Parathyroid adenoma (tissue), 2 donors: ENCODE data around the gene TCAP.
"Not testable (repeated sequence)": the region's sequence is repeated elsewhere in the genome, so short reads cannot be mapped to it uniquely, and the experiment has no call there.

Source experiments
- H2AFZ ChIP-seq: fragments of 300-600 bp; sonication (generic); one replicate; pipeline ENCODE4 v1.7.0; 2017; ENCODE audit warnings: antibody characterized with exemption, mild to moderate bottlenecking
- H3K27ac ChIP-seq: fragments of 300-600 bp; sonication (generic); one replicate; pipeline ENCODE4 v1.7.0; 2017
- H3K27me3 ChIP-seq: fragments of 300-600 bp; sonication (generic); one replicate; pipeline ENCODE4 v1.7.0; 2017; ENCODE audit warnings: low read length; ENCODE audit not compliant: control insufficient read depth, insufficient read depth
- H3K36me3 ChIP-seq: fragments of 300-600 bp; sonication (generic); one replicate; pipeline ENCODE4 v1.7.0; 2017; ENCODE audit warnings: low read length; ENCODE audit not compliant: control insufficient read depth, insufficient read depth
- H3K4me1 ChIP-seq: fragments of 300-600 bp; sonication (generic); one replicate; pipeline ENCODE4 v1.7.0; 2017; ENCODE audit warnings: control low read depth
- H3K4me2 ChIP-seq: fragments of 300-600 bp; sonication (generic); one replicate; pipeline ENCODE4 v1.7.0; 2017; ENCODE audit warnings: low read length
- H3K4me3 ChIP-seq: fragments of 300-600 bp; sonication (generic); one replicate; pipeline ENCODE4 v1.7.0; 2017; ENCODE audit warnings: low read depth, low read length
- H3K79me2 ChIP-seq: fragments of 300-600 bp; sonication (generic); one replicate; pipeline ENCODE4 v1.7.0; 2017; ENCODE audit warnings: control low read depth
- H3K9ac ChIP-seq: fragments of 300-600 bp; sonication (generic); one replicate; pipeline ENCODE4 v1.7.0; 2017; ENCODE audit warnings: mild to moderate bottlenecking
- H3K9me3 ChIP-seq: fragments of 300-600 bp; sonication (generic); one replicate; pipeline ENCODE4 v1.7.0; 2017; ENCODE audit warnings: low read length; ENCODE audit not compliant: control insufficient read depth
- CTCF ChIP-seq: fragments of 300-600 bp; sonication (generic); IDR thresholded peaks from one replicate; pipeline ENCODE4 v1.7.0; 2017; ENCODE audit warnings: antibody characterized with exemption, mild to moderate bottlenecking
- donor health status: primary hyperparathyroidism.

The TCAP gene

DNA sequence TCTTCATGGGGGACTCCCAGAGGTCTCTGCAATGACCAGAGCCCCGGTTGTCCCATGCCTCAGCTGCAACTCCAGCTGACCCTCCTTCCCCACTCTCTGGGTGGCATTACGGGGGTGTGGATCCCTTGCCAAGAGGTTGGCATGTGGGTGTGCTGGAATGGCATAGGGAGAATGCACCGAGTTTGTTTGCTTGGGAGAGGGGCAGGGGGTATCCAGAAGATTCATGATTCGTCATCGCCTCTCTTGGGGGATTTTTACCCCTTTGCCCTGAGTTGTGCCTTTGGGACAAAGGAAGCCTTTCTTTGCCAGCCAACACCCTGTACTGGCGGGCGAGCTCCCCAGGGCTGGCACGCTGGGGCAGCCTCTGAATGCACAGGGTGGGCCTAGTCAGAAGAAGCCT is 41.2 kb downstream of the TCAP start:
- H3K4me3 ChIP-seq: peak overlapping the region; percentile 12
- H2AFZ ChIP-seq: peak overlapping the region; percentile 80

DNA sequence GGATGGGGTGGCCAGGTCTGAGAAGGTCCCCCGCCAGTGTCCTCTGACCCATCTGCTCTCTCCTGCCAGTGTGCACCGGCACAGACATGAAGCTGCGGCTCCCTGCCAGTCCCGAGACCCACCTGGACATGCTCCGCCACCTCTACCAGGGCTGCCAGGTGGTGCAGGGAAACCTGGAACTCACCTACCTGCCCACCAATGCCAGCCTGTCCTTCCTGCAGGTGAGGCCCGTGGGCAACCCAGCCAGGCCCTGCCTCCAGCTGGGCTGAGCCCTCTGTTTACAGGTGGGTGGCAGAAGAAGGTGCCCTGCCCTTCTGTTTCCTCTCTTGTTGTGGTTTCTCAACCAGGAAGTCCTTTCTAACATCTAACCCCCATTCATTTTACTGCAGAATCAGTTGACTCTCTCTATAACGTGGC is 41.8 kb downstream of the TCAP start:
- H3K4me1 ChIP-seq: peaks cover 33% of the 10 kb centered on the region
- H3K4me2 ChIP-seq: no peak overlapping the region
- no peak overlapping the region for H3K4me3 ChIP-seq
- H3K27me3 ChIP-seq: no peaks in the 10 kb centered on the region
- H3K79me2 ChIP-seq: no peaks in the 10 kb centered on the region
- H3K9ac ChIP-seq: no peak overlapping the region
- no peaks in the 10 kb centered on the region for H3K36me3 ChIP-seq
- H3K27ac ChIP-seq: peak overlapping the region; percentile 97
- TF ChIP-seq CTCF: no peak
- no peaks in the 10 kb centered on the region for H3K9me3 ChIP-seq
- no peak overlapping the region for H2AFZ ChIP-seq

More for the DNA sequence above, 41.2 kb downstream of the TCAP start:
- no peaks in the 10 kb centered on the region for H3K79me2 ChIP-seq
- H3K27me3 ChIP-seq: no peaks in the 10 kb centered on the region
- TF ChIP-seq CTCF: no peak
- no peak overlapping the region for H3K9ac ChIP-seq
- H3K27ac ChIP-seq: peak overlapping the region; percentile 97
- no peaks in the 10 kb centered on the region for H3K9me3 ChIP-seq
- no peaks in the 10 kb centered on the region for H3K36me3 ChIP-seq
- peaks cover 36% of the 10 kb centered on the region for H3K4me1 ChIP-seq
- H3K4me2 ChIP-seq: peak overlapping the region; percentile 48

DNA sequence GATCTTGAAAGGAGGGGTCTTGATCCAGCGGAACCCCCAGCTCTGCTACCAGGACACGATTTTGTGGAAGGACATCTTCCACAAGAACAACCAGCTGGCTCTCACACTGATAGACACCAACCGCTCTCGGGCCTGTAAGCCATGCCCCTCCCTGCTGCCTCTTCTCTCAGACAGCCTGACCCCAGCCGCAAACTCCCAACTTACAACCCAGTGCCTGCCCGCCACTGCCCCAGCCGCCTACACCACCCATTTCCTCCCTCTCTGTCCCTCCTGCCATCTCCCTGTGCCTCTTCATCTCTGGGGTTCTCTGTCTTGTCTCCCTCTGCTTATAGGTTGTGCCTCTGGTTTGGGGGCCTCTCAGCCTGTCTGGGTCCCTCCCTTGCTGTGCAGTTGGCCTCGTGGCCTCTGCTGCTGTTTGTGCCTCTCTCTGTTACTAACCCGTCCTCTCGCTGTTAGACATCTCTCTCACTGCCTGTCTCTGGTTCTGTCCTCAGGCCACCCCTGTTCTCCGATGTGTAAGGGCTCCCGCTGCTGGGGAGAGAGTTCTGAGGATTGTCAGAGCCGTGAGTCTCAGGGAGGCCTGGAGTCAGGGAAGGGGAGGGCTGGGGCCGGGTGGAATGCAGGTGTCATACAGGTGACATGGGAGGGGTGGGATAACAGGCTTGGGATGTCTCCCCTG is 44.3 kb downstream of the TCAP start:
- no peak overlapping the region for H3K4me2 ChIP-seq
- no peaks in the 10 kb centered on the region for H3K36me3 ChIP-seq
- no peak for TF ChIP-seq CTCF
- H2AFZ ChIP-seq: no peak overlapping the region
- H3K9me3 ChIP-seq: no peaks in the 10 kb centered on the region
- no peak overlapping the region for H3K27ac ChIP-seq
- H3K4me3 ChIP-seq: no peak overlapping the region
- no peak overlapping the region for H3K9ac ChIP-seq
- H3K27me3 ChIP-seq: no peaks in the 10 kb centered on the region
- peaks cover 28% of the 10 kb centered on the region for H3K4me1 ChIP-seq
- H3K79me2 ChIP-seq: no peaks in the 10 kb centered on the region

GRCh38 chr17:39709998-39710964 is 45.1 kb downstream of the TCAP start:
- H3K4me3 ChIP-seq: no peak overlapping the region
- H3K36me3 ChIP-seq: no peaks in the 10 kb centered on the region
- H3K79me2 ChIP-seq: no peaks in the 10 kb centered on the region
- no peaks in the 10 kb centered on the region for H3K27me3 ChIP-seq
- no peak overlapping the region for H3K9ac ChIP-seq
- no peaks in the 10 kb centered on the region for H3K9me3 ChIP-seq
- H3K27ac ChIP-seq: no peak overlapping the region
- TF ChIP-seq CTCF: no peak
- H3K4me2 ChIP-seq: no peak overlapping the region
- H3K4me1 ChIP-seq: peaks cover 22% of the 10 kb centered on the region
- H2AFZ ChIP-seq: no peak overlapping the region

GRCh38 chr17:39711071-39711470 is 45.9 kb downstream of the TCAP start:
- H3K4me3 ChIP-seq, H3K9ac ChIP-seq, H3K79me2 ChIP-seq, H3K27ac ChIP-seq, H3K27me3 ChIP-seq, H2AFZ ChIP-seq, H3K4me2 ChIP-seq, H3K9me3 ChIP-seq, H3K36me3 ChIP-seq: not testable (repeated sequence)
- peaks cover 15% of the 10 kb centered on the region for H3K4me1 ChIP-seq
